Upper lobe of left lung (tissue), 6 donors: ENCODE results near the gene SLC31A2. TPM values are rescaled to one million over a fixed set of nuclear protein-coding genes. Genes with fewer than 3 reads are reported as not detected.

Experiments
- ATAC-seq, 2 donors: fragments of 200-7000 bp; cut with Tn5 transposase; one replicate each; pipeline ENCODE4 v1.9.1; 2022; ENCODE audit warnings: mild to moderate bottlenecking in 2 of 2, moderate library complexity in 2 of 2; ENCODE audit not compliant: low FRiP score in 2 of 2
- DNase-seq, 2 donors: peaks; one replicate each; pipeline ENCODE4 v3.0.0-alpha.2; 2019 to 2020
- H3K27ac ChIP-seq, 4 donors: fragments of 200-600 bp; sonication (generic); one replicate each; pipeline ENCODE4 v1.5.1; 2016 to 2019
- H3K27me3 ChIP-seq, 4 donors: fragments of 200-600 bp; sonication (generic); one replicate each; pipeline ENCODE4 v1.5.1; 2017 to 2019
- H3K36me3 ChIP-seq, 4 donors: fragments of 200-600 bp; sonication (generic); one replicate each; pipeline ENCODE4 v1.5.1; 2016 to 2019
- H3K4me1 ChIP-seq, 4 donors: fragments of 200-600 bp; sonication (generic); one replicate each; pipeline ENCODE4 v1.5.1; 2018 to 2019
- H3K4me3 ChIP-seq, 4 donors: fragments of 200-600 bp; sonication (generic); one replicate each; pipeline ENCODE4 v1.5.1; 2017 to 2019; ENCODE audit warnings: mild to moderate bottlenecking in 2 of 4, moderate library complexity in 1 of 4
- H3K9me3 ChIP-seq, 4 donors: fragments of 200-600 bp; sonication (generic); one replicate each; pipeline ENCODE4 v1.5.1; 2018 to 2019
- CTCF ChIP-seq, 6 experiments: fragments of 450-650 bp in 4 of 6; fragments of 200-600 bp in 2 of 6; sonication (generic) in 2 of 6; IDR thresholded peaks; one replicate each; pipeline ENCODE4 v1.5.1; 2016 to 2019; ENCODE audit warnings: antibody characterized with exemption in 6 of 6
- EP300 ChIP-seq, 4 donors: sonication (generic); formaldehyde crosslinking; IDR thresholded peaks; one replicate each; pipeline ENCODE4 v1.5.1; 2017; ENCODE audit warnings: antibody characterized with exemption in 4 of 4, control low read depth in 2 of 4
- POLR2A ChIP-seq, 4 donors: fragments of 450-650 bp; IDR thresholded peaks; one replicate each; pipeline ENCODE4 v1.5.1; 2016 to 2017; ENCODE audit warnings: antibody characterized with exemption in 4 of 4, mild to moderate bottlenecking in 2 of 4
- POLR2AphosphoS5 ChIP-seq, 2 donors: sonication (generic); formaldehyde crosslinking; IDR thresholded peaks; one replicate each; pipeline ENCODE4 v1.5.1; 2017; ENCODE audit warnings: antibody characterized with exemption in 2 of 2
- WGBS, 2 donors: methylation state at CpG; one replicate each; pipeline ENCODE4 v1.1.5; 2017 to 2018; 5-methylcytosine and 5-hydroxymethylcytosine counted together
- total RNA-seq, 6 donors: library from RNA; depleted of rRNA in 4 of 6; stranded (reverse); fragments of >200 nt in 4 of 6; gene quantifications; one replicate each; pipeline versions ENCODE4 v1.1.0 to v1.2.1, GENCODE V29; 2016 to 2021
- donor health status: DM: no; HTN: no; CAD: no; lungs with moderate emphysema.
- donor health status: DM: no; HTN: yes; CAD: no; lungs with severe emphysema.

The SLC31A2 gene
- total RNA-seq, 6 donors from 2014 or later, result 43.1 to 79.6 (median 57.4) TPM

GRCh38 chr9:113176803-113177202, 26.0 kb downstream of the SLC31A2 start:
- ATAC-seq (no peak), DNase-seq (peak in 1 of 2 donors; percentile 43)
- Histone ChIP-seq H3K36me3 (peaks cover 32 to 94% (median 73%) of the 10 kb centered on the region in 4 donors), H3K4me1 (no peaks in the 10 kb centered on the region), H3K27ac (peak overlapping the region in 1 of 4 donors; percentile 23), H3K4me3 (no peak overlapping the region), H3K27me3 (no peaks in the 10 kb centered on the region), H3K9me3 (no peaks in the 10 kb centered on the region)
- TF ChIP-seq CTCF (IDR thresholded peaks at IDR 0.05), result no peak
- no peak for TF ChIP-seq EP300 (IDR thresholded peaks at IDR 0.05)
- no peak for TF ChIP-seq POLR2AphosphoS5 (IDR thresholded peaks at IDR 0.05)
- TF ChIP-seq POLR2A (IDR thresholded peaks at IDR 0.05), result no peak
- 83 to 95% methylated on average over 6 of the region's 6 CpGs for WGBS, 2 donors

- Histone ChIP-seq H3K4me1 (no peaks in the 10 kb centered on the region), H3K4me3 (no peak overlapping the region), H3K27me3 (no peaks in the 10 kb centered on the region), H3K36me3 (peaks cover 37 to 94% (median 74%) of the 10 kb centered on the region in 4 donors), H3K9me3 (no peaks in the 10 kb centered on the region), H3K27ac (peak overlapping the region in 1 of 4 donors; percentile 23)
- no peak for DNase-seq
- WGBS, 2 donors, result 80 to 98% methylated on average over 2 of the region's 2 CpGs
- no peak for TF ChIP-seq CTCF (IDR thresholded peaks at IDR 0.05)
- no peak for TF ChIP-seq POLR2AphosphoS5 (IDR thresholded peaks at IDR 0.05)
- TF ChIP-seq EP300 (IDR thresholded peaks at IDR 0.05), result no peak
- TF ChIP-seq POLR2A (IDR thresholded peaks at IDR 0.05), result no peak
- no peak for ATAC-seq
Observed at GRCh38 chr9:113177251-113177650, 26.4 kb downstream of the SLC31A2 start.

- no peak overlapping the region for H3K4me3 ChIP-seq
- peaks cover 45 to 94% (median 74%) of the 10 kb centered on the region in 4 donors for H3K36me3 ChIP-seq
- H3K27ac ChIP-seq, result no peak overlapping the region
- WGBS, 2 donors, result 80 to 91% methylated on average over 1 of the region's 1 CpG
- H3K27me3 ChIP-seq, result no peaks in the 10 kb centered on the region
- no peaks in the 10 kb centered on the region for H3K9me3 ChIP-seq
- H3K4me1 ChIP-seq, result no peaks in the 10 kb centered on the region
- no peak for ATAC-seq
- DNase-seq, result no peak
- TF ChIP-seq EP300 (IDR thresholded peaks at IDR 0.05), result no peak
Observed at GRCh38 chr9:113178087-113178486, 27.3 kb downstream of the SLC31A2 start.

GRCh38 chr9:113179839-113180238, 29.0 kb downstream of the SLC31A2 start:
- no peak for TF ChIP-seq POLR2AphosphoS5 (IDR thresholded peaks at IDR 0.05)
- no peak for TF ChIP-seq EP300 (IDR thresholded peaks at IDR 0.05)
- TF ChIP-seq POLR2A (IDR thresholded peaks at IDR 0.05), result no peak
- no peak for TF ChIP-seq CTCF (IDR thresholded peaks at IDR 0.05)
- Histone ChIP-seq H3K27ac (no peak overlapping the region), H3K27me3 (no peaks in the 10 kb centered on the region), H3K4me3 (no peak overlapping the region), H3K36me3 (peaks cover 49 to 96% (median 75%) of the 10 kb centered on the region in 4 donors), H3K4me1 (peaks cover 0 to 1% (median 0%) of the 10 kb centered on the region in 4 donors), H3K9me3 (no peaks in the 10 kb centered on the region)
- no peak for ATAC-seq
- 0 to 94% methylated on average over 1 of the region's 1 CpG for WGBS, 2 donors
- no peak for DNase-seq

- ATAC-seq (no peak), DNase-seq (no peak)
- TF ChIP-seq CTCF (IDR thresholded peaks at IDR 0.05) (no peak), EP300 (IDR thresholded peaks at IDR 0.05) (no peak), POLR2AphosphoS5 (IDR thresholded peaks at IDR 0.05) (no peak), POLR2A (IDR thresholded peaks at IDR 0.05) (no peak)
- Histone ChIP-seq H3K4me3 (no peak overlapping the region), H3K27ac (no peak overlapping the region), H3K4me1 (peaks cover 0 to 14% (median 8%) of the 10 kb centered on the region in 4 donors), H3K27me3 (no peaks in the 10 kb centered on the region), H3K9me3 (no peaks in the 10 kb centered on the region), H3K36me3 (peaks cover 54 to 98% (median 81%) of the 10 kb centered on the region in 4 donors)
Observed at GRCh38 chr9:113181165-113181564, 30.4 kb downstream of the SLC31A2 start.
